NCI-H2171 treated with DMSO at 0.1 percent for 48 hours (cell line): ENCODE measurements around the gene TNKS2.
"Not testable (repeated sequence)": the region's sequence is repeated elsewhere in the genome, so short reads cannot be mapped to it uniquely, and the experiment has no call there.

Source experiments
- DNase-seq: peaks from one replicate; lab custom pipeline; 2025; lab: John Stamatoyannopoulos, UW

TNKS2 gene

GRCh38 chr10:91797874-91798648 is at the start of gene TNKS2:
Gene TNKS2, plus strand, starts transcription at chr10:91798426. Its CDS starts 265 bp downstream, at chr10:91798691.
- DNase-seq = peak; percentile 85

- not testable (repeated sequence) for DNase-seq
Observed at GRCh38 chr10:91749592-91749991, 48.6 kb upstream of the TNKS2 start.

GRCh38 chr10:91756286-91756685 is 41.9 kb upstream of the TNKS2 start:
- DNase-seq = no peak

- peak; percentile 37 for DNase-seq
Observed at GRCh38 chr10:91758303-91759146, 39.7 kb upstream of the TNKS2 start.

- DNase-seq = no peak
Observed at GRCh38 chr10:91759581-91759986, 38.6 kb upstream of the TNKS2 start.

GRCh38 chr10:91761721-91762120 is 36.5 kb upstream of the TNKS2 start:
- no peak for DNase-seq

GRCh38 chr10:91762878-91763277 is 35.3 kb upstream of the TNKS2 start:
- no peak for DNase-seq

GRCh38 chr10:91766676-91767075 is 31.6 kb upstream of the TNKS2 start:
- DNase-seq = no peak

- DNase-seq = no peak
Observed at GRCh38 chr10:91768123-91768522, 30.1 kb upstream of the TNKS2 start.

- no peak for DNase-seq
Observed at GRCh38 chr10:91771907-91772306, 26.3 kb upstream of the TNKS2 start.

GRCh38 chr10:91772461-91772860 is 25.8 kb upstream of the TNKS2 start:
- no peak for DNase-seq

- no peak for DNase-seq
Observed at GRCh38 chr10:91772869-91773268, 25.4 kb upstream of the TNKS2 start.

GRCh38 chr10:91774571-91774970 is 23.7 kb upstream of the TNKS2 start:
- DNase-seq = no peak

GRCh38 chr10:91775731-91776130 is 22.5 kb upstream of the TNKS2 start:
- no peak for DNase-seq

- DNase-seq = no peak
Observed at GRCh38 chr10:91776266-91776665, 22.0 kb upstream of the TNKS2 start.

GRCh38 chr10:91778485-91778884 is 19.7 kb upstream of the TNKS2 start:
- DNase-seq = no peak

GRCh38 chr10:91779011-91779605 is 19.1 kb upstream of the TNKS2 start:
- DNase-seq = no peak

- DNase-seq = no peak
Observed at GRCh38 chr10:91782539-91782938, 15.7 kb upstream of the TNKS2 start.

GRCh38 chr10:91785830-91786229 is 12.4 kb upstream of the TNKS2 start:
- no peak for DNase-seq

GRCh38 chr10:91787258-91787657 is 11.0 kb upstream of the TNKS2 start:
- no peak for DNase-seq

- no peak for DNase-seq
Observed at GRCh38 chr10:91787810-91788209, 10.4 kb upstream of the TNKS2 start.

GRCh38 chr10:91788527-91788926 is 9.7 kb upstream of the TNKS2 start:
- DNase-seq = no peak
